ENCODE results near the gene KCNQ1.

Gene KCNQ1, protein sequence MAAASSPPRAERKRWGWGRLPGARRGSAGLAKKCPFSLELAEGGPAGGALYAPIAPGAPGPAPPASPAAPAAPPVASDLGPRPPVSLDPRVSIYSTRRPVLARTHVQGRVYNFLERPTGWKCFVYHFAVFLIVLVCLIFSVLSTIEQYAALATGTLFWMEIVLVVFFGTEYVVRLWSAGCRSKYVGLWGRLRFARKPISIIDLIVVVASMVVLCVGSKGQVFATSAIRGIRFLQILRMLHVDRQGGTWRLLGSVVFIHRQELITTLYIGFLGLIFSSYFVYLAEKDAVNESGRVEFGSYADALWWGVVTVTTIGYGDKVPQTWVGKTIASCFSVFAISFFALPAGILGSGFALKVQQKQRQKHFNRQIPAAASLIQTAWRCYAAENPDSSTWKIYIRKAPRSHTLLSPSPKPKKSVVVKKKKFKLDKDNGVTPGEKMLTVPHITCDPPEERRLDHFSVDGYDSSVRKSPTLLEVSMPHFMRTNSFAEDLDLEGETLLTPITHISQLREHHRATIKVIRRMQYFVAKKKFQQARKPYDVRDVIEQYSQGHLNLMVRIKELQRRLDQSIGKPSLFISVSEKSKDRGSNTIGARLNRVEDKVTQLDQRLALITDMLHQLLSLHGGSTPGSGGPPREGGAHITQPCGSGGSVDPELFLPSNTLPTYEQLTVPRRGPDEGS

GRCh38 chr11:2444821-2445745 is at the start of gene KCNQ1:
TSS of gene KCNQ1 (plus strand) at chr11:2445008. CDS start at chr11:2445099, 91 bp downstream.
- peak in 1 of 2 donors; percentile 17 for DNase-seq

DNA sequence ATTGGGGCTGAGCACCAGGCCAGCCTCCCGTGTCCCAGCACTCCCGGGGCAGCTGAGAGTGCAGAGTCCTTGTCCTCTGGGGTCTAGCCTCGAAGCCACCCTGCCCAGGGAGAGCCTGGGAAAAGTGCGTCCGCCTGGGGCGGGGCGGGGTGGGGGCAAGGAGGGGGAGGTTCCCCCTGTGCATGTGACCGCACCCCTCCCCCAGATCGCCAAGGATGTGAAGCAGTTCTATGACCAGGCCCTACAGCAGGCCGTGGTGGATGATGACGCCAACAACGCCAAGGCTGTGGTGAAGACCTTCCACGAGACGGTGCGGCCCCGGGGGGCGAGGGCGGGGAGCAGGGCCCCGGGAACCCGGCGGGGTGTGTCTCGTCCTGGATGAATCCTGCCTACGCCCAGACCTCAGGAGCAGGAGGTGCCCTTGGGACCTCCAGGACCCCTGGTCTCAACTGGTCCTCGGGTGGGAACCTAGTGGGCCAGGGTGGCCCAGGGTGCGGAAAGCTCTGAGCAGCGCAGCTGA is 49.5 kb upstream of the KCNQ1 start:
- no peak for DNase-seq

DNA sequence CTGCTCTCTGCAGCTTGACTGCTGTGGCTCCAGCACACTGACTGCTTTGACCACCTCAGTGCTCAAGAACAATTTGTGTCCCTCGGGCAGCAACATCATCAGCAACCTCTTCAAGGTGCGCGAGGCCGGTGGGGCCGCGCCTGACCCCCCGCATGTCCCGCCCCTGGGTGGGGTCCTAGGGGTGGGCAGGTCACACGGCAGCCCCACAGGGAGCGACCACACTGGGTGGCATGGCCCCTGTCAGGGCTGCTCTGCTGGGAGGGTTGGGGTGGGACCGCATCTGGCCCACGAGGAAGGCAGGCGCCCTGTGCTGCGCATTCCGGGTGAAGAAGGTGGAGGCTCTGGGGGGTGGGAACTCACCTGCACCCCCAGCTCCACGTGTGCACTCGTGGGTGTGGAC is 49.0 kb upstream of the KCNQ1 start:
- DNase-seq: no peak

DNA sequence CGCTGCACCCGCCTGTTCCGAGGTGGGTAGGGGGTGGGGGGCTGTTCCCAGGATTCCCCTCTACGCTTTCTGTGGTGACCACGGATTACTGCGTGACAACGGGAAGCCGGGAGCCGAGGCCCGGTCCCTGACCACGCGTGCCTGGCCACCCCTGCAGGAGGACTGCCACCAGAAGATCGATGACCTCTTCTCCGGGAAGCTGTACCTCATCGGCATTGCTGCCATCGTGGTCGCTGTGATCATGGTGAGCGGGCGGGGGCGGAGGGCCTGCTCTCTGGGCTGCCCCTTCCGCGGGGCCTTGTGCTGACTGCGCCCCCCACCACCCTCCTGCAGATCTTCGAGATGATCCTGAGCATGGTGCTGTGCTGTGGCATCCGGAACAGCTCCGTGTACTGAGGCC is 48.3 kb upstream of the KCNQ1 start:
- no peak for DNase-seq

DNA sequence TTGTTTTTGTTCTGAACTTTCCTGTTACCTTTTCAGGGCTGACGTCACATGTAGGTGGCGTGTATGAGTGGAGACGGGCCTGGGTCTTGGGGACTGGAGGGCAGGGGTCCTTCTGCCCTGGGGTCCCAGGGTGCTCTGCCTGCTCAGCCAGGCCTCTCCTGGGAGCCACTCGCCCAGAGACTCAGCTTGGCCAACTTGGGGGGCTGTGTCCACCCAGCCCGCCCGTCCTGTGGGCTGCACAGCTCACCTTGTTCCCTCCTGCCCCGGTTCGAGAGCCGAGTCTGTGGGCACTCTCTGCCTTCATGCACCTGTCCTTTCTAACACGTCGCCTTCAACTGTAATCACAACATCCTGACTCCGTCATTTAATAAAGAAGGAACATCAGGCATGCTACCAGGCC is 47.8 kb upstream of the KCNQ1 start:
- no peak for DNase-seq

DNA sequence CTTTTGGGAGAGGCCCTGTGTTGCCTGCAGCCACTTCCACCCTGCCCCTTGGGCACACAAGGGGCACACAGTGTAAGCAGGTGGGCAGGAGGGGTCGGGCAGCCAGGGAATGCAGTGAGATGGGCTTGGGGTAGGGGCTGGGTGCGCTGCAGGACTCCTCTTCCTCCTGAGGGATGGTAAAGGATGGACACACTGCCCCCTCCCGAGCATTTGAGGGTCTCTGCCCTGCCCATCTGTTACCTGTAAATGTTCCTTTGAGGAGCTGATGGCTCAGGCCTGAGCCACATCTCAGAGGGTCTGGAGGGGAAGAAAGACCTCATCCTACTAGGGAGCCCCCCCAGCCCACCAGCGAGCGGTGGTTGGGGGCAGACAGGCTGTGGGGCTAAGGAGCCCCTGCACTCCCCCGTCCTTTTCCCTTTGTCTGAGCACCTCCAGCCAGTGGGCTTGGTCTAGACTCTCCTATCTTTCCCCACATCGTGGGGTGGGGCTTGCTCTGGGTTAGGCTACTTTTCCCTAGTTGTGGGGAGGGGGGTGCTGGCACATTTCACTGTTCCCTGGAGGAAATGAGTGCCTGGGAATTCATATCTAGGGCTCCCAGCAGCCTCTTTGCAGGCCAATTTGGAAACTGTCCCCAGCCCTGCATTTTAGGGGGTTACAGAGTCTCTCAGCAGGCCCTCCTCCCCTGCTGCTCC is 46.0 kb upstream of the KCNQ1 start:
- no peak for DNase-seq

GRCh38 chr11:2399488-2400068 is 45.2 kb upstream of the KCNQ1 start:
- peak in 1 of 2 donors; percentile 18 for DNase-seq

- DNase-seq: peak; percentile 100
Observed at GRCh38 chr11:2400069-2400761, 44.6 kb upstream of the KCNQ1 start, which contains the start of gene TSSC4. TSS of gene TSSC4 (plus strand) at chr11:2400750. CDS start at chr11:2402634, 1,884 bp downstream.

DNA sequence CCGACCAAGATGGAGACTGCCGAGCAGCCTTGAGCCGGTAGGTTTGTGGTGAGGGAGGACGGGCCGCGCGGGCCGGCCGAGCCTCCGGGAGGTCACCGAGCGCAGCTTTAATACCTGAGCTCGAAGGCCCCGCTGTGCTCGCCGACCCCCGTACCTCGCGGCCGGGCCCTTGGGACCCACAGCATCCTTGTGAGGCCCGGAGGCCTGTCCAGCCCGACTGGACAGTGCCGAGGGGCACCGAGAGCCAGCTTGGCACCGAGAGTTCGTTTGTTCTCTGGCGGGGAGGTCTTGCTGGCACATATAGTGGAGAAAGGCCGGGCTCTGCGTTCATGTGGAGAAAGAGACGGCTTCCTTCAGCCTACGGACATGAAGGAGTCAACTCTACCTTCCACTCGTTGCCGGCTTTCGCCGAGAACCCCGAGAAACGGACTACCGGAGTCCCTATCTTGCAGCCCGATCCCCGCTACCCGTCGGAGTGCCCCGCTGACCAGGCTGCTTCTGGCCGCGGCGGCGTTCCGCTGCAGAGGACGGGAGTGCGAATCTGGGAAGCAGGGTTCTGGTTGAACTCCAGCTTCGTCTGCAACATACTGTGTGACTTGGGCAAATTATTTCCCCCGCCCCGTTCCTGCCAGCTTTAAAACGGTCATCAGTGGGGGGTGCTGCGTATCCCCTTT is 43.9 kb upstream of the KCNQ1 start:
- DNase-seq: no peak

DNA sequence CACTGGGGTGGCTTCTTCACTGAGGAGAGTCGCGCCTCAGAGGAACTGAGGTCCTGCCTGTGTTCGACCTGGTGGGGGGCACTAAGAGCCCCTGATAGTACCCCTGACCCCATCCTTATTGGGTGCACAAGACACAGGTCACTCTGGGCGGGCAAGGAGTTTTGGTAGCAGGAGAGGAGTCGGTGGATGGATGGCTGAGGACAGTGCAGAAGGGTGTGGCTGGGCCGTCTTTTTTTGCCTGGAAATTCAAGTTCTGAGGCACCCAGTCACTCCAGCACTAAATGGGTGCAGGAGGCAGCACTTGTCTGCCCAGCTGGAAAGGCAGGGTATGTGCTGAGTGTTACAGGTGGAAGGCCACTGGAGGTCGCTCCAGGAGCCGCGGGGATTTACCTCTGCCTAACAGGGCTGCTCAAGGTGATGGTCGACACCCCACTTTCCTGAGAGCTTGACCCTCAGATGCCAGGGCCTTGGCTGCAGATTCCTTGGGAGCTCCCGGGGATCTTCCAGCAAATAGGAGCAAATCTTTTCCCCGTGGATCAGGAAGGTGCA is 43.3 kb upstream of the KCNQ1 start:
- no peak for DNase-seq

DNA sequence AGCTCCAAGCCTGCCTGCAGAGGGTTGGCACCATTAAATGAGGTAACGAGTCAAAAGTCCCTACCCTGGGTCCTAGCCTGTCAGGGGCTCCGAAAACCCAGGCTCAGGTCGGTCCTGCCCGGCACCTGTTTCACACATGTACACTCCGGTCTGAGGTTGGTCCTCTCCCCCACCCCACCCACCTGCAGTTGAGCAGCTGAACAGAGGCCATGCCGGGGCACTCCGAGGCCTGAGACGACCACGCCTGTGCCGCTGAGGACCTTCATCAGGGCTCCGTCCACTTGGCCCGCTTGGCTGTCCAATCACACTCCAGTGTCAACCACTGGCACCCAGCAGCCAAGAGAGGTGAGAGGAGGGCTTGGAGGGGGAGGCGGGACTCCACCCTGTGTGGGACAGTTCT is 42.7 kb upstream of the KCNQ1 start:
- no peak for DNase-seq

GRCh38 chr11:2402890-2403645 is 41.7 kb upstream of the KCNQ1 start:
- DNase-seq: no peak

DNA sequence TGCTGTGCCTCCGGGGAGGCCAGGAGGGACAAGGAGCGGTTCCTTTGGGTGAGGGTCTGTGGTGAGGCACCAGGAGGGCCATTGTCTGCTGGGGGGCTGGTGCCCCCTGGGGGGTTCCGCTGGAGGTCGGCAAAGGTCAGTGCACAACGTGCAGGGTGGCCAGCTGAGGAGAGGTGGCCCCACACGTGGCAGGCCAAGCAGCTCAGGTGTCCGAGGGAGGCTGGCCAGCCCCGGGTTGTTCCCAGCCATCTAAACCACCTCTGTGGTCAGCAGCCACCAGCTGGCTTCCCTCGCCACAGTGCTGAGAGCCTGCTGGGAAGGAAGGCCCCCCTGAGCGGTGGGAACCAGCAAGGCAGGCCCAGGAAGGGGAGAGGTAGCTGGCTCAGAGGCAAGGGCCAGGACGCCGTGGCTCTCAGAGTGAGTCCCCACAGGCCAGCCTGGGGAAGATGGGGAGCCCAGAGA is 40.0 kb upstream of the KCNQ1 start:
- no peak for DNase-seq

DNA sequence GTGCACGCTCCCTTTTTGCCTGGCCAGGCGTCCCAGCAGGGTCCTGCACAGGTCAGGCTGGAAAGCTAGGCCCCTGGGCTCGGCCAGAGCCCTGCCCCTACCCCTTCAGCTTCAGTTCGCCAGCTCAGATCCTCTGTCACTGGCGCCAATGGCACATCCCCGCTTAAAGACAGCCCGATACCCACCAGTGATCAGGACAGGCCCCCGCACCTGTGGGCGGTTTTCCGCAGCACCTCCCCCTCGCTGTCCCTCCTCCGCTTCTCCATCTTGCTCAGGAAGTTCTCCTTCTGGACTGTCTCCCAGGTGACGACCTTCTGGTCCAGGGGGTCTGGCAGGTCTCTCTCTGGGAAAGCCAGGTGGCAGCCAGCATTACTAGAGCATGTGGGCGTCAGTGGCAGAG is 38.4 kb upstream of the KCNQ1 start:
- no peak for DNase-seq

- no peak for DNase-seq
Observed at GRCh38 chr11:2406878-2407410, 37.9 kb upstream of the KCNQ1 start.

DNA sequence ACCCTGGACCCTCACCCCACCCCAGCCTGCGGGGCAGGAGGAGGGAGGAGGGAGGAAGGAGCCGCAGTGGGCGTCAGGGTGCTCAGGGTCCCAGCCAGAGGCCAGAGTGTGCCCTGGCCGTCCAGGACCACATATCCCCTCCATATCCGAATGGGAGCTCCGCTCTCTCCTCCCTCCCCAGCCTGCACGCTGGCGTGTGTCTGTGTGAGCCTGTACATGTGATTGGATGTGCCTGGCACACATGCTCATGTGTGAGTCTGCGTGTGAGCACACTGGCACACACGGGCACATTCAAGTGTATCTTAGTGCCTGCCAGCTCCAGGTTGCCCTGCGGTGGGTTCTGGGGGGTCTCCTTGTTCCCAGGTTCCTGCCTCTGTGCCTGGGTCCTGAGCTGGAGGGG is 36.1 kb upstream of the KCNQ1 start:
- DNase-seq: no peak

GRCh38 chr11:2409126-2409525 is 35.7 kb upstream of the KCNQ1 start:
- no peak for DNase-seq

DNA sequence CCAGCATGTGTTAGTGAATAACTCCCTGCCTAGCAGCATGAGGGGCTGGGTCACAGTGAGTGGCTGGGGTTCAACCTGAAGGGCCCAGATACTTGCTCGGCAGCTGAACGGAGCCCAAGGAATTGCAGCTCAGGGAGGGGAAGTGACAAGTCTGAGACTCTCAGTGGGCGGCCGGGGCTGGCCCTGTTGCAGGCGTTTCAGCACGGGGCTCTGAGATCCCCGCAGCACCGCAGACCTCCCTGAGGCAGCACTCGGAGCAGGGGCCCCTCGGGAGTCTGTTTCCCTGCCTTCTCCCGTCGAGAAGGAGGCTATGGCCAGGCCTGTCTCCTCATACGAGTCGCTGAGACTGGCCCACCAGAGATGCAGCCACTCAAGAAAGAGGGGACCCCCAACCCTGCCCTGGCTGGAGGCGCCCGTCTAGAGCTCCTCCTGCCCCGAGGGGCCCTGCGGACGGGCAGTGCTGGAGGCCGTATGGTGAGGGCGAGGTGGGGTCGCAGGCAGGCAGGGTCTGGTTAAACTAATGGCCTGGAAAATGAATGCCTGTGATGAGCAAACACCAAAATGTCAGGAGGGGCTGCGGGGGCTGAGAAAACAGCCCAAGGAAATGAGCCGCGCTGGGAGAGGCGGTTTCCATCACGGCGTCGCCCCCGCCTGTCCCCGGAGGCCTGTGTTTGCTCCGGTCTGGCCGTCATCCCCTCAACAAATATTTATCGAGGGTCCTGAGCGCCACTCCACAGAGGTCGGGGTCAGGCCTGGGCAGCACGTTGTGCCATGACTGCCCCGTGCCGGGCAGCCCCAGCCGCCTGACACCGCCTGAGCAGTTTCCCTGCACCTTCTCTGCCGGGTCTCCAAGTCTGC is 35.0 kb upstream of the KCNQ1 start:
- DNase-seq: no peak

All from CD4-positive, alpha-beta T cell treated with Interleukin-4 for 1 hour (primary cell).